ENCODE results near the gene F10.

GRCh38 chr13:113151745-113152690 lies 29.4 kb downstream of the F10 start:
- no peak for TF ChIP-seq POLR2A (IDR thresholded peaks at IDR 0.05; ENCODE audit: low read depth, low read length)
- TF ChIP-seq POLR2AphosphoS5 (IDR thresholded peaks at IDR 0.05; ENCODE audit: low read depth, low read length): no peak
- TF ChIP-seq TAF1 (IDR thresholded peaks at IDR 0.05; ENCODE audit: borderline replicate concordance, low read depth, low read length): no peak
